Measurements from ENCODE around the gene MRPL22. TPM values are rescaled to one million over a fixed set of nuclear protein-coding genes. Genes with fewer than 3 reads are reported as not detected.

MRPL22 gene
- total RNA-seq, 1 donor from 2014 or later: 49.1 TPM

- TF ChIP-seq CTCF (IDR thresholded peaks at IDR 0.05) (no peak), EZH2phosphoT487 (IDR thresholded peaks at IDR 0.05) (no peak), EZH2 (IDR thresholded peaks at IDR 0.05) (no peak)
- no peak overlapping the region for H3K4me3 ChIP-seq
- Mint-ChIP-seq H3K4me3 (no peak overlapping the region), H3K27ac (no peak overlapping the region), H3K4me1 (no peaks in the 10 kb centered on the region), H3K36me3 (no peaks in the 10 kb centered on the region), H3K9me3 (no peaks in the 10 kb centered on the region), H3K27me3 (ENCODE audit: insufficient read depth, low read depth) (no peaks in the 10 kb centered on the region)
- H3K79me2 ChIP-seq (ENCODE audit: low read depth): no peaks in the 10 kb centered on the region
- no peaks in the 10 kb centered on the region for H3K9me3 ChIP-seq (ENCODE audit: low read depth)
- no peak for DNase-seq (ENCODE audit: low spot score)
- H3F3A ChIP-seq (ENCODE audit: low read depth): peaks cover 4% of the 10 kb centered on the region
- H3K9ac ChIP-seq: no peak overlapping the region
- H2AFZ ChIP-seq (replicated peaks): no peak overlapping the region
- H3K36me3 ChIP-seq: no peaks in the 10 kb centered on the region
- no peaks in the 10 kb centered on the region for H3K4me1 ChIP-seq
- H4K20me1 ChIP-seq (ENCODE audit: low read depth): peaks cover 8% of the 10 kb centered on the region
- H3K27me3 ChIP-seq: no peaks in the 10 kb centered on the region
- H3K27ac ChIP-seq: no peak overlapping the region
- H3K4me2 ChIP-seq: no peak overlapping the region
Measured at GRCh38 chr5:154968953-154969352, 28.1 kb downstream of the MRPL22 start.

DNA sequence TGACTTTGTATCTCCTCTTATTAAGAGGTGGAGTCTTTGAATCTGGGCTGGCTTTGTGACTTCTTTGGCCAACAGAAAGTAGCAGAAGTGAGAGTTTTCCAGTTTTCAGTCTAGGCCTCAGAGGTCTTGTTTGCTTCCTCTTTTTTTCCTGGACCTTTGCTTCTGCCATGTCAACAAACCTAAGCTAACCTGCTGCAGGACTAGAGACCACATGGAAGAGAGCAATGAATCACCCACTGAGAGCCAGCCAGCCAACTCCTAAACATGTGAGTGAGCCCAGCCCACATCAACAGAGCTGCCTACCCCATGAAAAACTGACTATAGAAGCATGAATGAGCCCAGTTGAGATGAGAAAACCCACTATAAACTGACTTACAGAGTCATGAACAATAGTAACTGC lies 29.9 kb downstream of the MRPL22 start:
- no peaks in the 10 kb centered on the region for H3K36me3 ChIP-seq
- H3K4me3 ChIP-seq: no peak overlapping the region
- Mint-ChIP-seq H3K27ac (no peak overlapping the region), H3K4me1 (no peaks in the 10 kb centered on the region), H3K27me3 (ENCODE audit: insufficient read depth, low read depth) (no peaks in the 10 kb centered on the region), H3K36me3 (no peaks in the 10 kb centered on the region), H3K9me3 (no peaks in the 10 kb centered on the region), H3K4me3 (no peak overlapping the region)
- peaks cover 8% of the 10 kb centered on the region for H4K20me1 ChIP-seq (ENCODE audit: low read depth)
- H3K9ac ChIP-seq: no peak overlapping the region
- TF ChIP-seq CTCF (IDR thresholded peaks at IDR 0.05) (no peak), EZH2 (IDR thresholded peaks at IDR 0.05) (no peak), EZH2phosphoT487 (IDR thresholded peaks at IDR 0.05) (no peak)
- H3K9me3 ChIP-seq (ENCODE audit: low read depth): no peaks in the 10 kb centered on the region
- H3K27ac ChIP-seq: no peak overlapping the region
- H3K27me3 ChIP-seq: no peaks in the 10 kb centered on the region
- H2AFZ ChIP-seq (replicated peaks): no peak overlapping the region
- no peak overlapping the region for H3K4me2 ChIP-seq
- no peak for DNase-seq (ENCODE audit: low spot score)
- no peaks in the 10 kb centered on the region for H3K4me1 ChIP-seq
- H3F3A ChIP-seq (ENCODE audit: low read depth): peaks cover 4% of the 10 kb centered on the region
- no peaks in the 10 kb centered on the region for H3K79me2 ChIP-seq (ENCODE audit: low read depth)

GRCh38 chr5:154971501-154971900 lies 30.6 kb downstream of the MRPL22 start:
- peaks cover 4% of the 10 kb centered on the region for H3F3A ChIP-seq (ENCODE audit: low read depth)
- no peaks in the 10 kb centered on the region for H3K9me3 ChIP-seq (ENCODE audit: low read depth)
- Mint-ChIP-seq H3K27me3 (ENCODE audit: insufficient read depth, low read depth) (no peaks in the 10 kb centered on the region), H3K9me3 (no peaks in the 10 kb centered on the region), H3K4me1 (no peaks in the 10 kb centered on the region), H3K36me3 (peaks cover 2% of the 10 kb centered on the region), H3K27ac (no peak overlapping the region), H3K4me3 (no peak overlapping the region)
- no peaks in the 10 kb centered on the region for H3K79me2 ChIP-seq (ENCODE audit: low read depth)
- TF ChIP-seq EZH2phosphoT487 (IDR thresholded peaks at IDR 0.05) (no peak), CTCF (IDR thresholded peaks at IDR 0.05) (no peak), EZH2 (IDR thresholded peaks at IDR 0.05) (no peak)
- no peak overlapping the region for H2AFZ ChIP-seq (replicated peaks)
- no peaks in the 10 kb centered on the region for H3K27me3 ChIP-seq
- no peaks in the 10 kb centered on the region for H3K36me3 ChIP-seq
- no peak overlapping the region for H3K4me3 ChIP-seq
- H4K20me1 ChIP-seq (ENCODE audit: low read depth): peaks cover 8% of the 10 kb centered on the region
- no peak overlapping the region for H3K4me2 ChIP-seq
- no peak overlapping the region for H3K27ac ChIP-seq
- H3K9ac ChIP-seq: no peak overlapping the region
- no peak for DNase-seq (ENCODE audit: low spot score)
- no peaks in the 10 kb centered on the region for H3K4me1 ChIP-seq

Data from neural progenitor cell (in vitro differentiated cells).